ENCODE measurements around the gene PIH1D1. TPM values are rescaled to one million over a fixed set of nuclear protein-coding genes. Genes with fewer than 3 reads are reported as not detected.
A peak's percentile ranks its signal among the peaks of the same experiment; 100 is the strongest.

The PIH1D1 gene
- total and polyA plus RNA-seq, 10 of the 15 experiments (the other 5 are each of a cell fraction or from before 2014, with no cell fraction given), result 16.1 to 153 (median 106) TPM

DNA sequence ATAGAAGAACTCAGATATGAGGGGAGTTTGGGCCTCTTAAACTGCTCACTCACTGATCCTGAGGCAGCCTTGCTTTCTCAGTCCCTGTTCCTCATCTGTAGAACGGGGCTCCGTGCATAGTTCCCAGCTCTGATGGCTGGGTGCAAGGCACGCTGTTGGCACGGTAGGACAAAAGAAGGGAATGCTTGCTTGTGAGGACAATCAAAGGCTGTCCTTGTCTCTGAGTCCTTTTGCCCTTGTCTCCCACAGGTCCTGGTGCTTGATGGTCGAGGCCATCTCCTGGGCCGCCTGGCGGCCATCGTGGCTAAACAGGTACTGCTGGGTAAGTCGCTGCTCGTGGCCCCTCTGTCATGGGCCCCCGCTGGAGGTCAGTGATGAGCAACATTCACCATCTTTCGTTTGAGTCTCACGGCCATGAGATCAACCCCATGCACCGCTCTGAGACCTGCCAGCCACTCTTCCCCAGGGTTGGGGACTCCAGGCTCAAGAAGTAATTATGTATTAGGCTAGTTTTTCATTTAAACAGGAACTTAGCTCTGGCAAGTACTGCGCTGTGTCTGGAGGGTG, 38.1 kb upstream of the PIH1D1 start:
- peaks cover 41% of the 10 kb centered on the region for H3K79me2 ChIP-seq (ENCODE audit: control insufficient read depth, insufficient read depth, low read length)
- DNase-seq (ENCODE audit: low read depth, low spot score), result no peak
- peak overlapping the region; percentile 83 for H3K27ac ChIP-seq (ENCODE audit: control insufficient read depth, insufficient read depth)
- POLR2A ChIA-PET, result interaction anchor here (0.6 to 2.7 kb wide), 2 partner anchors 9 to 79 kb away, joined by 4 to 11 read pairs; no protein-coding TSS in a partner anchor
- no peaks in the 10 kb centered on the region; the same call in 2 of the 3 replicates for H3K9me3 ChIP-seq (replicated peaks; ENCODE audit: control insufficient read depth, insufficient read depth, low read length)
- SMC1A ChIA-PET (ENCODE audit: uncharacterized antibody, unreplicated experiment), result no interaction called here
- ATAC-seq, result peak; percentile 59
- H3K4me2 ChIP-seq (ENCODE audit: control insufficient read depth, insufficient read depth), result peak overlapping the region; percentile 91
- CTCF ChIA-PET, result interaction anchor here (0.9 to 1.5 kb wide), 5 partner anchors 15 to 151 kb away, joined by 3 to 6 read pairs (median 5); partner anchors contain the start of gene RRAS
- no peak for FAIRE-seq
- BruUV-seq (replicated peaks), result no TSS peak
- H3K27me3 ChIP-seq (replicated peaks in 1 of 2; ENCODE audit: control insufficient read depth in 2 of 2, insufficient read depth in 2 of 2, low read length in 1 of 2), result no peaks in the 10 kb centered on the region
- WGBS (ENCODE audit: insufficient coverage, insufficient replicate concordance, low lambda C conversion rate, missing lambda C conversion rate), result 1% methylated on average over 15 of the region's 15 CpGs
- H4K20me1 ChIP-seq (ENCODE audit: control insufficient read depth, insufficient read depth), result peaks cover 13% of the 10 kb centered on the region
- H3K36me3 ChIP-seq (ENCODE audit: control insufficient read depth in 2 of 2, insufficient read depth in 2 of 2, low read length in 1 of 2), result peaks cover 26 to 40% of the 10 kb centered on the region in 2 experiments
- RAD21 ChIA-PET (ENCODE audit: unreplicated experiment), result interaction anchor here (1.3 kb wide), 1 partner anchor 57 kb away, joined by 4 read pairs; no protein-coding TSS in a partner anchor
- intact Hi-C loops (cut with micrococcal nuclease; ENCODE audit: unreplicated experiment) (loop anchor here (5.0 kb wide), 1 partner anchor 383 kb away; no protein-coding TSS in a partner anchor), in situ Hi-C loops (cut with MboI) (no loop called here)
- peak overlapping the region; percentile 95 for H3K9ac ChIP-seq (ENCODE audit: control insufficient read depth, insufficient read depth, low read length)
- H3K4me3 ChIP-seq, result peak overlapping the region; percentile 97
- H3K4me1 ChIP-seq (ENCODE audit: control insufficient read depth, insufficient read depth, low read length), result peaks cover 16% of the 10 kb centered on the region
- H2AFZ ChIP-seq (ENCODE audit: control insufficient read depth, low read depth, low read length), result no peak overlapping the region
- TF ChIP-seq MEF2B (IDR thresholded peaks at IDR 0.05; ENCODE audit: partially characterized antibody, poor library complexity, severe bottlenecking), result no peak
- TF ChIP-seq, protein P1, sequence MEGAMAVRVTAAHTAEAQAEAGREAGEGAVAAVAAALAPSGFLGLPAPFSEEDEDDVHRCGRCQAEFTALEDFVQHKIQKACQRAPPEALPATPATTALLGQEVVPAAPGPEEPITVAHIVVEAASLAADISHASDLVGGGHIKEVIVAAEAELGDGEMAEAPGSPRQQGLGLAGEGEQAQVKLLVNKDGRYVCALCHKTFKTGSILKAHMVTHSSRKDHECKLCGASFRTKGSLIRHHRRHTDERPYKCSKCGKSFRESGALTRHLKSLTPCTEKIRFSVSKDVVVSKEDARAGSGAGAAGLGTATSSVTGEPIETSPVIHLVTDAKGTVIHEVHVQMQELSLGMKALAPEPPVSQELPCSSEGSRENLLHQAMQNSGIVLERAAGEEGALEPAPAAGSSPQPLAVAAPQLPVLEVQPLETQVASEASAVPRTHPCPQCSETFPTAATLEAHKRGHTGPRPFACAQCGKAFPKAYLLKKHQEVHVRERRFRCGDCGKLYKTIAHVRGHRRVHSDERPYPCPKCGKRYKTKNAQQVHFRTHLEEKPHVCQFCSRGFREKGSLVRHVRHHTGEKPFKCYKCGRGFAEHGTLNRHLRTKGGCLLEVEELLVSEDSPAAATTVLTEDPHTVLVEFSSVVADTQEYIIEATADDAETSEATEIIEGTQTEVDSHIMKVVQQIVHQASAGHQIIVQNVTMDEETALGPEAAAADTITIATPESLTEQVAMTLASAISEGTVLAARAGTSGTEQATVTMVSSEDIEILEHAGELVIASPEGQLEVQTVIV (IDR thresholded peaks at IDR 0.05; ENCODE audit: borderline replicate concordance, partially characterized antibody), result no peak
- TF ChIP-seq, protein P2, sequence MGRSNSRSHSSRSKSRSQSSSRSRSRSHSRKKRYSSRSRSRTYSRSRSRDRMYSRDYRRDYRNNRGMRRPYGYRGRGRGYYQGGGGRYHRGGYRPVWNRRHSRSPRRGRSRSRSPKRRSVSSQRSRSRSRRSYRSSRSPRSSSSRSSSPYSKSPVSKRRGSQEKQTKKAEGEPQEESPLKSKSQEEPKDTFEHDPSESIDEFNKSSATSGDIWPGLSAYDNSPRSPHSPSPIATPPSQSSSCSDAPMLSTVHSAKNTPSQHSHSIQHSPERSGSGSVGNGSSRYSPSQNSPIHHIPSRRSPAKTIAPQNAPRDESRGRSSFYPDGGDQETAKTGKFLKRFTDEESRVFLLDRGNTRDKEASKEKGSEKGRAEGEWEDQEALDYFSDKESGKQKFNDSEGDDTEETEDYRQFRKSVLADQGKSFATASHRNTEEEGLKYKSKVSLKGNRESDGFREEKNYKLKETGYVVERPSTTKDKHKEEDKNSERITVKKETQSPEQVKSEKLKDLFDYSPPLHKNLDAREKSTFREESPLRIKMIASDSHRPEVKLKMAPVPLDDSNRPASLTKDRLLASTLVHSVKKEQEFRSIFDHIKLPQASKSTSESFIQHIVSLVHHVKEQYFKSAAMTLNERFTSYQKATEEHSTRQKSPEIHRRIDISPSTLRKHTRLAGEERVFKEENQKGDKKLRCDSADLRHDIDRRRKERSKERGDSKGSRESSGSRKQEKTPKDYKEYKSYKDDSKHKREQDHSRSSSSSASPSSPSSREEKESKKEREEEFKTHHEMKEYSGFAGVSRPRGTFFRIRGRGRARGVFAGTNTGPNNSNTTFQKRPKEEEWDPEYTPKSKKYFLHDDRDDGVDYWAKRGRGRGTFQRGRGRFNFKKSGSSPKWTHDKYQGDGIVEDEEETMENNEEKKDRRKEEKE (IDR thresholded peaks at IDR 0.05), result no peak
- TF ChIP-seq PAX5 (IDR thresholded peaks at IDR 0.05; ENCODE audit: borderline replicate concordance, low read depth, low read length), result no peak
- no peak for TF ChIP-seq NFYA (IDR thresholded peaks at IDR 0.05; ENCODE audit: borderline replicate concordance, low read depth, low read length)
- TF ChIP-seq ZNF687 (IDR thresholded peaks at IDR 0.05), result peak; percentile 53; the same call in 1 of the 2 replicates
- no peak for TF ChIP-seq YBX1 (IDR thresholded peaks at IDR 0.05)
- no peak for TF ChIP-seq PBX3 (IDR thresholded peaks at IDR 0.05; ENCODE audit: insufficient replicate concordance, low read depth, low read length)
- TF ChIP-seq CREB1 (IDR thresholded peaks at IDR 0.05; ENCODE audit: low read depth), result 0 out of 2 replicates have a peak, but pooled peaks have one; percentile 1
- TF ChIP-seq, protein P3, sequence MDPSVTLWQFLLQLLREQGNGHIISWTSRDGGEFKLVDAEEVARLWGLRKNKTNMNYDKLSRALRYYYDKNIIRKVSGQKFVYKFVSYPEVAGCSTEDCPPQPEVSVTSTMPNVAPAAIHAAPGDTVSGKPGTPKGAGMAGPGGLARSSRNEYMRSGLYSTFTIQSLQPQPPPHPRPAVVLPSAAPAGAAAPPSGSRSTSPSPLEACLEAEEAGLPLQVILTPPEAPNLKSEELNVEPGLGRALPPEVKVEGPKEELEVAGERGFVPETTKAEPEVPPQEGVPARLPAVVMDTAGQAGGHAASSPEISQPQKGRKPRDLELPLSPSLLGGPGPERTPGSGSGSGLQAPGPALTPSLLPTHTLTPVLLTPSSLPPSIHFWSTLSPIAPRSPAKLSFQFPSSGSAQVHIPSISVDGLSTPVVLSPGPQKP (IDR thresholded peaks at IDR 0.05; ENCODE audit: low read depth, low read length), result no peak
